HUES48 (cell line): ENCODE measurements around the gene RAB1B.

Experiments used
- H3K27ac ChIP-seq: one replicate; pipeline ENCODE4 v1.7.0; 2013; ENCODE audit warnings: low read depth, low read length, inconsistent platforms
- H3K27me3 ChIP-seq: 2 replicates; pipeline ENCODE4 v1.6.1; 2013; ENCODE audit warnings: mild to moderate bottlenecking, low read length; ENCODE audit not compliant: control insufficient read depth, insufficient read depth
- H3K36me3 ChIP-seq: 2 replicates; pipeline ENCODE4 v1.6.1; 2013; ENCODE audit warnings: low read length; ENCODE audit not compliant: control insufficient read depth, insufficient read depth
- H3K4me1 ChIP-seq: 2 replicates; pipeline ENCODE4 v1.6.1; 2013; ENCODE audit warnings: mild to moderate bottlenecking, low read length; ENCODE audit not compliant: control insufficient read depth, insufficient read depth
- H3K4me3 ChIP-seq: 2 replicates; pipeline ENCODE4 v1.5.1; 2013; ENCODE audit warnings: mild to moderate bottlenecking, low read depth, low read length
- H3K9ac ChIP-seq: 2 replicates; pipeline ENCODE4 v1.6.1; 2013; ENCODE audit warnings: mild to moderate bottlenecking, low read depth, low read length, moderate library complexity
- H3K9me3 ChIP-seq: 2 replicates; pipeline ENCODE4 v1.6.1; 2013; ENCODE audit warnings: low read length; ENCODE audit not compliant: control insufficient read depth, insufficient read depth

Gene RAB1B

DNA sequence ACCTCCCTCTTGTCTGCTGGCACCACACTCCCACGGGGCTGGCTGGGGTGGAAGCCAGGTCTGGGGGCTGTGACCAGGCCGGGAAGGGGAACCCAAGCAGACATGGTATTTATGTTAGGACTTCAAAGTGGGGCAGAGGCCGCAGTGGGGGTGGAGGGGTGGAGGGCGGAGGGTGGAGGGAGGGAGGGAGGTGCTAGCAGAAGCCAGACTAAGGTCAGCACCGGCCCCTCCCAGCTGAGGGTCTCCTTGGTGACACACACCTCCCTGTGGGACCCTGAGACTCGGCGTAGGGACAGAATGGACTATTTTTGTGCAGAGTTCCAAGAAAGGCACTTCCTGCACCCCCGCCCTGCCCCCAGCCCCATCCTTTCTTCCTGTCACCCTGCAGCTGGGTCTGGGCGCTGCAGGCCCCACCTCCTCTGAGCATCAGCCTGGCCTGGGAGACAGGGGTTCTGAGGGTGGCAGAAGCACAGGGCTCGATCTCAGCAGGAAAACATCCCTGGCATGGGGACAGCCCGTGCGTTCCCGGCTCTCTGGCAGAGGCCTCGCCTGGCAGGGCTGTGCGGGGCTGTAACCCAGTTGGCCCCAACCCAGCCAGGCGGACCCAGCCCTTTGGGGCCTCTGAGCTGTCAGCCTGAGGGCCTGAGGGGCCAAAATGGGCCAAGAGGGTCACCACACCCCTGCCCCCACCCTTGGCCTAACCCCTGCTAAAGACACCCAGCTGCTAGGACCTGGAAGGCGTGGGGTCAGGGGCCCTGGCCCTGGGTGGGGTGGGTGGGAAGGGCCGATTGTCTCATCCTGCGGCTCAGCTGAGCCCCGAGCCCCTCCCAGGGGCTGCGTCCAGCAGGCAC lies 58.0 kb downstream of the RAB1B start:
- Histone ChIP-seq H3K9ac (no peak overlapping the region), H3K27ac (no peak overlapping the region), H3K9me3 (no peaks in the 10 kb centered on the region), H3K27me3 (peaks cover 7% of the 10 kb centered on the region; the same call in 1 of the 2 replicates), H3K36me3 (no peaks in the 10 kb centered on the region), H3K4me1 (peaks cover 11% of the 10 kb centered on the region), H3K4me3 (no peak overlapping the region)
